Spleen (tissue), 7 donors: ENCODE measurements around the gene MEOX1.

Experiments
- POLR2A ChIP-seq, 3 donors: fragments of 450-650 bp; IDR thresholded peaks; one replicate each; pipeline ENCODE4 v1.5.1; 2017; ENCODE audit warnings: antibody characterized with exemption in 3 of 3, mild to moderate bottlenecking in 1 of 3
- TF ChIP-seq, protein P1 (sequence below), 11 experiments: fragments of 200-600 bp in 7 of 11; fragments of 450-650 bp in 4 of 11; sonication (generic) in 4 of 11; IDR thresholded peaks in 8 of 11; conservative IDR thresholded peaks in 3 of 11; 1 replicate in 7 of 11; 2 replicates in 4 of 11; pipeline versions ENCODE4 v1.4.0 to v1.8.0; 2016 to 2021; ENCODE audit warnings: antibody characterized with exemption in 11 of 11, inconsistent platforms in 4 of 11, mild to moderate bottlenecking in 1 of 11
- donor health status: DM: no; HTN: no; CAD: no; lungs with moderate emphysema.
- donor health status: DM: no; HTN: no; CAD: no.
- donor health status: DM: no; HTN: no; CAD: no.

DNA sequence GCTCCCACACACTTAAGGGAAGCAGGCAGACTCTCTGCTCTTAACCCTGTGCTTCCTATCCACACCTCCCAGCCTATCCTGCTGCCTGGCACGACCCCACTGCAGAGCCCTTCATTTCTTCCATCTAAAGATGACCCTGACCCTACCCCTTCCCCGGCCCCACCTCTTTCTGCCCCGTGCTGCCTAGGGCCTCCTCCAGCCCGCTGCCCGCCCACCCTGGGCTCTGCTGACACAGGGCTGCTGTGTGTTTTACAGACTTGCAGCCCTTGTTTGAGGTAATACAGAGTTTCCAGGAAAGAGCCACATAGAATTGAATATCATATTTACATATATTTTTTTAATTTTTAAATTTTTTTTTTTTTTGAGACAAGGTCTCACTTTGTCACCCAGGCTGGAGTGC lies 42.0 kb downstream of the MEOX1 start:
- no peak for TF ChIP-seq POLR2A (IDR thresholded peaks at IDR 0.05)
- TF ChIP-seq, protein P1, sequence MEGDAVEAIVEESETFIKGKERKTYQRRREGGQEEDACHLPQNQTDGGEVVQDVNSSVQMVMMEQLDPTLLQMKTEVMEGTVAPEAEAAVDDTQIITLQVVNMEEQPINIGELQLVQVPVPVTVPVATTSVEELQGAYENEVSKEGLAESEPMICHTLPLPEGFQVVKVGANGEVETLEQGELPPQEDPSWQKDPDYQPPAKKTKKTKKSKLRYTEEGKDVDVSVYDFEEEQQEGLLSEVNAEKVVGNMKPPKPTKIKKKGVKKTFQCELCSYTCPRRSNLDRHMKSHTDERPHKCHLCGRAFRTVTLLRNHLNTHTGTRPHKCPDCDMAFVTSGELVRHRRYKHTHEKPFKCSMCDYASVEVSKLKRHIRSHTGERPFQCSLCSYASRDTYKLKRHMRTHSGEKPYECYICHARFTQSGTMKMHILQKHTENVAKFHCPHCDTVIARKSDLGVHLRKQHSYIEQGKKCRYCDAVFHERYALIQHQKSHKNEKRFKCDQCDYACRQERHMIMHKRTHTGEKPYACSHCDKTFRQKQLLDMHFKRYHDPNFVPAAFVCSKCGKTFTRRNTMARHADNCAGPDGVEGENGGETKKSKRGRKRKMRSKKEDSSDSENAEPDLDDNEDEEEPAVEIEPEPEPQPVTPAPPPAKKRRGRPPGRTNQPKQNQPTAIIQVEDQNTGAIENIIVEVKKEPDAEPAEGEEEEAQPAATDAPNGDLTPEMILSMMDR (IDR thresholded peaks at IDR 0.05 in 8 of 11, conservative IDR thresholded peaks at IDR 0.05 in 3 of 11) = no peak
